ENCODE results near the gene FAIM2.
A peak's percentile ranks its signal among the peaks of the same experiment; 100 is the strongest.

GRCh38 chr12:49828133-49829091, 75.3 kb downstream of the FAIM2 start, which contains the start of gene NCKAP5L:
- no peak for TF ChIP-seq CTCF (IDR thresholded peaks at IDR 0.05)
- TF ChIP-seq POLR2A (IDR thresholded peaks at IDR 0.05), result peak in 1 of 2 donors; percentile 74

Data from heart left ventricle (tissue), 13 donors.